IMR-90 (cell line): Measurements from ENCODE around the gene BAHD1. TPM values are rescaled to one million over a fixed set of nuclear protein-coding genes. Genes with fewer than 3 reads are reported as not detected.

Experiments
- ATAC-seq: fragments of 200-7000 bp; cut with Tn5 transposase; 2 replicates; pipeline ENCODE4 v1.9.1; 2020; ENCODE audit warnings: low read depth, mild to moderate bottlenecking, moderate library complexity
- BruUV-seq: library from RNA; stranded (reverse); fragments of 400-500 nt; replicated peaks from 2 replicates; lab custom pipeline; 2021; lab: Mats Ljungman, UMichigan
- CTCF ChIA-PET: fragments of 300-600 bp; formaldehyde crosslinking; extraction: SDS; loops from one replicate; lab custom pipeline; 2021; ENCODE audit warnings: antibody characterized with exemption; lab: Yijun Ruan, JAX
- POLR2A ChIA-PET: fragments of 300-600 bp; sonication (Branson Sonifier 250); formaldehyde crosslinking; loops from one replicate; lab custom pipeline; 2022; ENCODE audit warnings: antibody characterized with exemption; ENCODE audit not compliant: unreplicated experiment; lab: Charles Lee
- DNase-seq: peaks from one replicate; pipeline ENCODE4 v3.0.0; 2013
- H2AFZ ChIP-seq: replicated peaks from 2 replicates; pipeline ENCODE3; 2013; ENCODE audit warnings: low read length, mild to moderate bottlenecking; ENCODE audit not compliant: poor library complexity
- H2AK5ac ChIP-seq: 2 replicates; pipeline ENCODE4 v1.6.1; 2013; ENCODE audit warnings: low read depth, low read length, inconsistent platforms
- H2AK9ac ChIP-seq: replicated peaks from 2 replicates; pipeline ENCODE3; 2013; ENCODE audit warnings: mild to moderate bottlenecking, low read depth, low read length, moderate library complexity; ENCODE audit not compliant: poor library complexity
- H2BK120ac ChIP-seq: 2 replicates; pipeline ENCODE4 v1.6.1; 2013; ENCODE audit warnings: low read depth, low read length, inconsistent platforms
- H2BK15ac ChIP-seq: 3 replicates; pipeline ENCODE4 v1.6.1; 2013; ENCODE audit warnings: low read depth, low read length, inconsistent platforms
- H2BK20ac ChIP-seq: 2 replicates; pipeline ENCODE4 v1.6.1; 2013; ENCODE audit warnings: low read depth, mild to moderate bottlenecking, inconsistent platforms, low read length, moderate library complexity
- H2BK5ac ChIP-seq: 2 replicates; pipeline ENCODE4 v1.6.1; 2013; ENCODE audit warnings: mild to moderate bottlenecking, low read depth, low read length, inconsistent platforms; ENCODE audit not compliant: poor library complexity, severe bottlenecking
- H3K14ac ChIP-seq: replicated peaks from 2 replicates; pipeline ENCODE4 v1.6.1; 2013; ENCODE audit warnings: low read depth, low read length, inconsistent platforms
- H3K18ac ChIP-seq: 2 replicates; pipeline ENCODE4 v1.6.1; 2013; ENCODE audit warnings: low read depth, low read length, control low read depth
- H3K23ac ChIP-seq: 2 replicates; pipeline ENCODE4 v1.6.1; 2013; ENCODE audit warnings: low read depth, low read length, inconsistent platforms
- H3K27ac ChIP-seq: 2 replicates; pipeline ENCODE4 v1.5.1; 2013; ENCODE audit warnings: mild to moderate bottlenecking, control low read depth, low read length; ENCODE audit not compliant: insufficient read depth
- H3K27me3 ChIP-seq: 2 replicates; pipeline ENCODE4 v1.6.1; 2013; ENCODE audit warnings: low read length; ENCODE audit not compliant: control insufficient read depth, insufficient read depth
- H3K36me3 ChIP-seq: 2 replicates; pipeline ENCODE4 v1.6.1; 2013; ENCODE audit warnings: low read length, mixed read lengths; ENCODE audit not compliant: control insufficient read depth, insufficient read depth
- H3K4ac ChIP-seq: 2 replicates; pipeline ENCODE4 v1.6.1; 2013; ENCODE audit warnings: low read depth, low read length, inconsistent platforms
- H3K4me1 ChIP-seq: 2 replicates; pipeline ENCODE4 v1.6.1; 2013; ENCODE audit warnings: low read length, mixed read lengths; ENCODE audit not compliant: control insufficient read depth, insufficient read depth
- H3K4me2 ChIP-seq: 2 replicates; pipeline ENCODE4 v1.6.1; 2013; ENCODE audit warnings: low read depth, mild to moderate bottlenecking, control low read depth, low read length, moderate library complexity
- H3K4me3 ChIP-seq: 2 replicates; pipeline ENCODE4 v1.5.1; 2013; ENCODE audit warnings: low read depth, mild to moderate bottlenecking, control low read depth, low read length, moderate library complexity; ENCODE audit not compliant: insufficient read depth
- H3K56ac ChIP-seq: 2 replicates; pipeline ENCODE4 v1.6.1; 2013; ENCODE audit warnings: low read length, inconsistent platforms; ENCODE audit not compliant: insufficient read depth; ENCODE audit errors: extremely low read depth
- H3K79me1 ChIP-seq, 2 experiments: 2 replicates each; pipeline ENCODE4 v1.6.1; 2013; ENCODE audit warnings: low read length in 2 of 2, inconsistent platforms in 1 of 2, low read depth in 1 of 2
- H3K9ac ChIP-seq: 2 replicates; pipeline ENCODE4 v1.6.1; 2013; ENCODE audit warnings: low read depth, low read length, control low read depth
- H3K9me1 ChIP-seq: 2 replicates; pipeline ENCODE4 v1.6.1; 2013; ENCODE audit warnings: low read length, inconsistent platforms; ENCODE audit not compliant: insufficient read depth
- H3K9me3 ChIP-seq: 2 replicates; pipeline ENCODE4 v1.6.1; 2013; ENCODE audit warnings: low read length; ENCODE audit not compliant: control insufficient read depth, insufficient read depth
- H4K20me1 ChIP-seq: 2 replicates; pipeline ENCODE4 v1.6.1; 2013; ENCODE audit warnings: low read length, inconsistent platforms; ENCODE audit not compliant: insufficient read depth
- H4K5ac ChIP-seq: 2 replicates; pipeline ENCODE4 v1.6.1; 2013; ENCODE audit warnings: mild to moderate bottlenecking, low read depth, low read length, control low read depth
- H4K8ac ChIP-seq, 2 experiments: 2 replicates each; pipeline ENCODE4 v1.6.1; 2013; ENCODE audit warnings: low read depth in 2 of 2, low read length in 2 of 2, control low read depth in 1 of 2, inconsistent platforms in 1 of 2
- H4K91ac ChIP-seq: 2 replicates; pipeline ENCODE4 v1.6.1; 2013; ENCODE audit warnings: low read depth, low read length, inconsistent platforms; ENCODE audit not compliant: insufficient read depth
- BHLHE40 ChIP-seq: fragments of 150-350 bp; IDR thresholded peaks from 2 replicates; pipeline ENCODE4 v1.6.1; 2016; ENCODE audit warnings: mild to moderate bottlenecking, low read depth, low read length
- CEBPB ChIP-seq: IDR thresholded peaks from 2 replicates; pipeline ENCODE4 v1.6.1; 2012; ENCODE audit warnings: low read depth, low read length, improper control_type of control experiment
- MAZ ChIP-seq: IDR thresholded peaks from 2 replicates; pipeline ENCODE4 v1.6.1; 2012; ENCODE audit warnings: low read depth, mild to moderate bottlenecking, low read length, improper control_type of control experiment, moderate library complexity, borderline replicate concordance
- NFE2L2 ChIP-seq: fragments of 150-350 bp; IDR thresholded peaks from 2 replicates; pipeline ENCODE4 v1.6.1; 2016; ENCODE audit warnings: low read depth, mild to moderate bottlenecking, low read length
- POLR2A ChIP-seq: IDR thresholded peaks from 2 replicates; pipeline ENCODE4 v1.6.1; 2012; ENCODE audit warnings: mild to moderate bottlenecking, low read depth, low read length
- RAD21 ChIP-seq: IDR thresholded peaks from 2 replicates; pipeline ENCODE4 v1.6.1; 2012; ENCODE audit warnings: low read length, improper control_type of control experiment
- RFX5 ChIP-seq: IDR thresholded peaks from 2 replicates; pipeline ENCODE4 v1.8.0; 2012; ENCODE audit warnings: low read depth, mild to moderate bottlenecking, low read length, moderate library complexity
- WGBS, 2 experiments: methylation state at CpG; one replicate each; pipeline versions ENCODE4 v1.1.5 to v1.1.7; 2013; ENCODE audit warnings: missing lambda C conversion rate in 2 of 2; ENCODE audit not compliant: insufficient read length in 1 of 2; ENCODE audit errors: extremely low coverage in 2 of 2; 5-methylcytosine and 5-hydroxymethylcytosine counted together
- dilution Hi-C: fragments of 300-500 bp; cut with HindIII; formaldehyde crosslinking; loops from one replicate; pipeline ENCODE4 v1.14.3; 2018; ENCODE audit warnings: low sequenced_read_pairs; ENCODE audit not compliant: unreplicated experiment
- in situ Hi-C: fragments of 300-500 bp; cut with MboI; formaldehyde crosslinking; loops from 3 replicates; pipeline ENCODE4 v1.14.3; 2019; ENCODE audit warnings: low sequenced_read_pairs, inconsistent platforms, mixed read lengths
- intact Hi-C: fragments of 100-400 bp; cut with micrococcal nuclease; formaldehyde crosslinking; loops from 2 replicates; pipeline ENCODE4 v1.10.0; 2022
- polyA plus RNA-seq, 3 experiments: library from polyadenylated mRNA; depleted of rRNA; stranded (reverse); fragments of >200 nt; gene quantifications; 2 replicates each; pipeline ENCODE4 v1.2.3, GENCODE V29; 2012; ENCODE audit warnings: low replicate concordance in 1 of 3
- total RNA-seq: library from RNA; depleted of rRNA; stranded (reverse); fragments of >200 nt; gene quantifications from 2 replicates; pipeline ENCODE4 v1.2.3, GENCODE V29; 2012
- TF ChIP-seq, protein P1 (sequence below): conservative IDR thresholded peaks from 2 replicates; pipeline ENCODE4 v1.5.1; 2012; ENCODE audit warnings: mild to moderate bottlenecking, low read depth, low read length, improper control_type of control experiment

The BAHD1 gene
- total and polyA plus RNA-seq, 2 of the 4 experiments (the other 2 are of a cell fraction) = 3.0 to 8.7 TPM

- Histone ChIP-seq H3K27ac (no peak overlapping the region; the same call in 1 of the 2 replicates), H3K27me3 (peaks cover 51% of the 10 kb centered on the region), H3K4me1 (peaks cover 21% of the 10 kb centered on the region), H3K9ac (peak overlapping the region; percentile 62), H2BK120ac (no peak overlapping the region), H2AK9ac (peak overlapping the region; percentile 47), H3K9me3 (no peaks in the 10 kb centered on the region), H3K36me3 (no peaks in the 10 kb centered on the region), H4K5ac (peak overlapping the region; percentile 36), H2AK5ac (peak overlapping the region; percentile 23; the same call in 1 of the 2 replicates), H2BK5ac (no peak overlapping the region), H3K4ac (peak overlapping the region; percentile 68), H4K20me1 (peaks cover 33% of the 10 kb centered on the region), H3K79me1 (peaks cover 5 to 29% of the 10 kb centered on the region in 2 experiments), H2BK15ac (no peak overlapping the region), H4K91ac (peak overlapping the region; percentile 66), H4K8ac (peak overlapping the region; percentile 64 to 65; a peak in 3 of 4 replicates), H3K23ac (peak overlapping the region; percentile 36; the same call in 1 of the 2 replicates), H3K18ac (peak overlapping the region; percentile 24; the same call in 1 of the 2 replicates), H3K4me3 (peak overlapping the region; percentile 49), H2BK20ac (no peak overlapping the region), H2AFZ (peak overlapping the region; percentile 87), H3K9me1 (peaks cover 8% of the 10 kb centered on the region; the same call in 1 of the 2 replicates), H3K56ac (no peak overlapping the region), H3K4me2 (peak overlapping the region; percentile 92), H3K14ac (peak overlapping the region; percentile 49)
- DNase-seq (peak; percentile 26), ATAC-seq (0 out of 2 replicates have a peak, but pooled peaks have one; percentile 4)
- POLR2A ChIA-PET = no interaction called here
- dilution Hi-C loops = no loop called here
- CTCF ChIA-PET = interaction anchor here (0.6 to 1.1 kb wide), 3 partner anchors 9 to 86 kb away, joined by 3 to 4 read pairs (median 3); no protein-coding TSS in a partner anchor
- TF ChIP-seq NFE2L2 (no peak), CEBPB (no peak), MAZ (0 out of 2 replicates have a peak, but pooled peaks have one; percentile 21), RAD21 (no peak), POLR2A (no peak), BHLHE40 (no peak), RFX5 (no peak)
- TF ChIP-seq, protein P1, sequence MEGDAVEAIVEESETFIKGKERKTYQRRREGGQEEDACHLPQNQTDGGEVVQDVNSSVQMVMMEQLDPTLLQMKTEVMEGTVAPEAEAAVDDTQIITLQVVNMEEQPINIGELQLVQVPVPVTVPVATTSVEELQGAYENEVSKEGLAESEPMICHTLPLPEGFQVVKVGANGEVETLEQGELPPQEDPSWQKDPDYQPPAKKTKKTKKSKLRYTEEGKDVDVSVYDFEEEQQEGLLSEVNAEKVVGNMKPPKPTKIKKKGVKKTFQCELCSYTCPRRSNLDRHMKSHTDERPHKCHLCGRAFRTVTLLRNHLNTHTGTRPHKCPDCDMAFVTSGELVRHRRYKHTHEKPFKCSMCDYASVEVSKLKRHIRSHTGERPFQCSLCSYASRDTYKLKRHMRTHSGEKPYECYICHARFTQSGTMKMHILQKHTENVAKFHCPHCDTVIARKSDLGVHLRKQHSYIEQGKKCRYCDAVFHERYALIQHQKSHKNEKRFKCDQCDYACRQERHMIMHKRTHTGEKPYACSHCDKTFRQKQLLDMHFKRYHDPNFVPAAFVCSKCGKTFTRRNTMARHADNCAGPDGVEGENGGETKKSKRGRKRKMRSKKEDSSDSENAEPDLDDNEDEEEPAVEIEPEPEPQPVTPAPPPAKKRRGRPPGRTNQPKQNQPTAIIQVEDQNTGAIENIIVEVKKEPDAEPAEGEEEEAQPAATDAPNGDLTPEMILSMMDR = no peak
- in situ Hi-C loops = no loop called here
- WGBS, 2 experiments = 0% methylated on average over 4 of the region's 35 CpGs; no CpG with 5 or more reads in 1 of the 2 experiments
- intact Hi-C loops = loop anchor here (5.0 kb wide), 1 partner anchor 72 kb away; no protein-coding TSS in a partner anchor
- BruUV-seq = no TSS peak
Observed at GRCh38 chr15:40439960-40440742, 602 bp upstream of the BAHD1 start.
